GM21515 (cell line): ENCODE measurements around the gene ANO2.

Experiments used
- ATAC-seq: cut with Tn5 transposase; IDR thresholded peaks from one replicate; pipeline ENCODE4 v1.9.1; 2021; ENCODE audit not compliant: unreplicated experiment

Gene ANO2

DNA sequence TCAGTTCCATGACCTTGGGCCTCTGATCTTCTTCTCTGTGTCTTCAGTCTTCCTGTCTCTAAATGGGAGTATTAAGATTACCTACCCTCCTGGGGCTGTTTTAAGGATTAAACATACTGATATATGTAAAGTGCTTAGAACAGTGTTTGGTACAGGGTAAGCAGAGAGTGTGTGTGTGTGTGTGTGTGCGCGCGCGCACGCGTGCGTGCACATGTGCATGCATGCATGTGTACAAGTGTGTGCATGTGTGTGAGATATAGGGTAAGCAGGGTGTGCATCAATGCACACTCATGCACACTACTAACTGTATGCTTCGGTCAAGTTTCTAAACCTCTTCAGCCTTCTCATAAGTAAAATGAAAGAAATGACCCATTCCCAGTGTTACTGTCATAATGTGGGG is 316.6 kb downstream of the ANO2 start:
- ATAC-seq = no peak

DNA sequence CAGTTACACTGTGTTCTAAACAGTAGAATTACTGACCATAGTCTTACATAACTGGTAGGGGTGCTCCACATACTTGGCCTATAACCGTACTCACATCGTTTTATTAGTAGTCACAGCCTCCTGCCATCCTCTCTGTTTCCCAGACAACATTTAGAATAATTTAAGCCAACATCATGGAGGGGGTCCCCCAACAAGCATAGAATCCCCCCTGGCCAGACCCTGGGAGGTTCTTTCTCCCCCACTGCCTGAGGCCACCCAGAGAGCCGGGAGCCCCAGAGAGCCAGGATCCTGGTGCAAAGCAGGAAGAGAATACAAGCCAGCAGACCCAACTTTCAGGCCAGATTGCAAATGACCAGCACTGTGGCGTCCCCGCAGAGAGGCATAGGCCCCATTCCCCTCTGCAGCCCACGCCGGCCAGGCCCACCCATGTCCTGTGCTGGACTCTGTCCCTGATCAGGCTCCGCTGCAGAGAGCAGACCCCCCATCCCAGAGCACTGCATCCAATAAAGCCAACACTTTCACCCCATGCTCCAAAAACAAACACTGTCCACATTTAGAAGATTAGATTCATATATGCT is 317.9 kb downstream of the ANO2 start:
- ATAC-seq = no peak

GRCh38 chr12:5626151-5626550 is 318.9 kb downstream of the ANO2 start:
- no peak for ATAC-seq

DNA sequence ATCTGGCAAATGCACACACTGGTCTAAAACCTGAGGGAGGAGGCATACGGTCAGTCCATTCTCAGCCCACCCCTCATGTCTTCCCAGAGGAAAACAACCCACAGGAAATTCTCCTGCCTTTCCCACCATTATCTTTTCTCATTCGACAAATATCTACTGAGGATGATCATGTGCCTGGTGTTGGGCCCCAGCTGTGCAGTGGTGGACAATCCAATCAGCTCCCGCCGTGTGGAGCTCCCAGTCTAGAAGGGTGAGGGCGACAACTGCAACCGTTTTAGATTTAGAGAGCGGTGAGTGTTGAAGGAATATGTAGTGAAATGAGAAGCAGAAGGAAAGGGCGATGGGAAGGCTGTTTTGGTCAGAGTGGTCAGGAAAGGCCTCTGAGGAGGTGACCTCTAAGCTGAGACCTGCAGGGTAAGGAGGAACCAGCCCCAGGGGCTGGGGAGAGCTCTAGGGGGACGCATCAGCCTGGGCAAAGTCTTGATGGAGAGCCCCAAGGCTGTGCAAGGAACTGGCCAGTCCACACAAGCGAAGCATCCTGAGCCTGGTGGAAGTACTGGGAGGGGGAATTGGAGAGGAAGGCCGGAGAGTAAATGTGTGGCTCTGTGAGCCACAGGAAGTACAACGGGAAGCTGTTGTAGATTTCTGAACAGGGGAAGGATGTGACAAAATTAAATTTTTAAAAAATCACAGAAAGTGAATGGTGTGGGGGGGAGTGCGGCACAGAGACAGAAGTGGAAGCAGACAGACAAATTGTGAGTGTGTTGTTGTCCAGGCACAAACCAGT is 320.4 kb downstream of the ANO2 start:
- no peak for ATAC-seq

DNA sequence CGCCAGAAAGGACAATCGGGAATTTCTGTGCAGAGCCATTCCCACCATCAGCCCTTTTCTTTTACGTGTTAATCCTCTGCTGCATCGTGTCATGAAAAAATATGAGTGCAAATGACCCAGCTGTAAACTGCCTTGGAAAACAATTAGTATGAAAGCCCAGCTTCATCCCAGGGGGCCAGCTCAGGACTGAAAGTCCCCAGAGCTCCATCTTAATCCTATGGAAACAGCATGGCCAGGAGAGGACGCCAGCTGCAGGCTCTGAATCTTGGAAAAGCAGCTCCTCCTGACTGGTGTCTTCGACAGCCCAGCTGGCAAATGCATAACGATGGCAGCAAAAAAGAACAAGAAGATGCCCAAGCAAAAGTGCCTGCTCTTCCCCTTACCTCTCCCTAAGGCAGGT is 321.6 kb downstream of the ANO2 start:
- no peak for ATAC-seq

- ATAC-seq = no peak
Observed at GRCh38 chr12:5622280-5622679, 322.8 kb downstream of the ANO2 start.

GRCh38 chr12:5621329-5621728 is 323.7 kb downstream of the ANO2 start:
- ATAC-seq = no peak

DNA sequence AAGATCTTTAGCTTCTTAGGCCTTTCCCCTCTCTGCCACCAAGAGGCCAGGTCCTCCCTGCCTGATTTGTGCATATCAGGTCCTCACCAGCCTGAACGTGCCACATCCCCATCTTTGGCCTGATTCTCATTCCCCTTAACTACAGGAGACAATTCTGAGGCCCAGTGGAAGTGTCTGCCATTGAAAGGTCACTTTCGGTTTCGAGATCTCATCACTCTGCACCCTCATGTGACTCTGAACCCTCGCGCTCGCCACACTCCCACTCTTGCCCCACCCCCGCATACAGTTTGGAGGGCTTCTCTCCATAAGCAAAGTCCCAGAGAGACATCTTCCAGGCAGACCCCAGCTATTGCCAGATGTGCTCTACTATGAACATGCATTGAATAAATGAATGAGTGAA is 324.2 kb downstream of the ANO2 start:
- ATAC-seq = no peak

DNA sequence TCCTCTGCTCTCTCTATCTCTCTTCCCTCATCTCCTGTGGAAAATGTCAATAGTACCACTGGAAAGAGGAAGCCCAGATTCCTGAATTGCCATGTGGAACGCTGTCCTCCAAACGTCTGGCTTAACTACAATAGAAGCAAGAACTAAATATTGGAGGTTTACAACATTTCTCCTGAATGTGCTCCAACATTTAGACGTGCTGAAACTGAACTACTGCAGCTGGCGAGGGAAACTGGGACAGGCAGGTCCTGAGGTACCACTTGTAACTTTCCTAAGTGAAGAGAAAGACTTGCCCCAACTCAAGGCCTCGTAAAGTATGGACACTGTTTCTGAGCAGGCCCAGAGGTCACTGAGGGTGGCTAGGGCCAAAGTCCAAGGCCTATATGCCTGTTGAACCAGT is 325.4 kb downstream of the ANO2 start:
- no peak for ATAC-seq

DNA sequence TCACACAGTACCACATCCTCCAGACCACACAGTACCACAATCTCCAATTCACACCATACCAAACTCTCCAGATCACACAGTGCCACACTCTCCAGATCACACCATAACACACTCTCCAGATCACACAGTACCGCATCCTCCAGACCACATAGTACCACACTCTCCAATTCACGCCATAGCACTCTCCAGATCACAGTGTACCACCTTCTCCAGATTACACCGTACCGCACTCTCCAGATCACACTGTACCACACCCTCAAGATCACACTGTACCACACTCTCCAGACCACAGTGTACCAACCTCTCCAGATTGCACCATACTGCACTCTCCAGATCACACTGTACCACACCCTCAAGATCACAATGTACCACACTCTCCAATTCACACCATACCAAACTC is 328.2 kb downstream of the ANO2 start:
- ATAC-seq = no peak

DNA sequence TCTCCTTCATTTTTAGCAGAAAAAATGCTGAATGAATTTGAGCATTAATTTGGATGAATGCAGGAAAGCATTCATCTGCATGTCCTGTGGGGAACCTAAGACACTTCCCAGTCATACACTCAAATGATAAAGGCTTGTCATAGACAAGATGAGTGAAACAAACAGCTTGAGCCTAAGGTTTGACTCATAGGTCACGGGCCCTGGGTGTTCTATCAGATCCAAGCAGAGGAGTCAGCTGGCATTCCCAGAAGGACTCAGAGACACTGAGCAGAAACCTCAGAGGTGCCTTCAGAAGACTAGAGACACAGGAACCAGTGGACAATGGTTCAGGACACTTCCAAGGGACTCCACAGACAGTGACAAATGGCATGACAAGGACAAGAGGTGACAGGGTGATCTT is 329.3 kb downstream of the ANO2 start:
- ATAC-seq = no peak

- no peak for ATAC-seq
Observed at GRCh38 chr12:5614256-5614655, 330.8 kb downstream of the ANO2 start.

DNA sequence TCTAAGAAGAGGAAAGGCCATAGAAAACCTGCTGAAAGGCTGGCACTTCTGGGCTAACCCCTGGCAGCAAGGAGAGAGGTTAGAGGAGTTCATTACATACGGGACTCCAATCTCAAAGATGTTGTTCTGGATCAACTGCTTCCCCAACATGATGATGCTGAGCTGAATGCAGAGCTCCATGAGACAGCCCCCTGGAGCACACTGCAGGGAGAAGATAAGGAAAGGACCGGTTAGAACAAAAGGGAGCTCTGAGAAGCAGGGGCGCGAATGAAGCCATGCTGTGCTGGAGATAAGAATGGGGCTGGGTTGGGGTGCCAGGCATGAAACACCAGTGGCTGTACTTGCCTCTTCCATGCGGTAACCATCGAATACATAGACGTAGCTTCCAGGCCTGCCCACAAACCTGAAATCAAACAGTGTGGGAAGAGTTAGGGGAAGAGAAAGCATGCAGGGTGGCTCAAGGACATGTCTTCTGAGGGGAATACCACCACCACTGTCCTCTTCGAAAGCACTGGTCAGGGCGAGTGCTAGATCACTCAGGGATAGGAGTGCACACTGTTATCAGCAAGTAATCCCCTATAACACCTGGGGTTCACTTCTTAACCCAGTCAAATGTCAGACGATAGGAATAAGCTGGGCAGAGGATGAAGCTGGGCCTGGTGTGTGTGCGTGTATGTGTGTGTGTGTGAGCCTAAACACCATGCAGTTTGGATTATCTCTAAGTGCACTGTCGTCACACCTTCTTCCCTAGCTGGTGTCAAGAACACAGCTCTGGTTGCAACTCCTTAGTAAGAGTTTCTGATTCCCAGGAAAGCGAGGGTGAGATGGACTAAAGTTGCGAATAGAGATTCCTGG is 332.3 kb downstream of the ANO2 start:
- no peak for ATAC-seq

DNA sequence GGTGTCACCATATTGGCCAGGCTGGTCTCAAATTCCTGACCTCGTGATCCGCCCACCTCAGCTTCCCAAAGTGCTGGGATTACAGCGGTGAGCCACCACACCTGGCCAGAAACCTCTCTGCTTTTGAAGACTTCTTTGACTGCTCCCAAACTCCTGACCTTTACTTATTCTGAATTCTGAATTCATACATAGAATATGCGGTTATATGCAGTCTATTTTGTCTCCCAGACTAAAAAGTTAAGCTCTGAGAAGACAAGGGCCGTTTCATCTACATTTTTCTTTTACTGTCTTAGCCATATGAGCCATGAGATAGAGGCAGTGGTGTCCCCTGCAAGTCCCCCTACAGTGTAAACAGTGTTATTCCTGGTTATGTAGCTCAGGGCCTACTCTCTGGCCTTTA is 333.9 kb downstream of the ANO2 start:
- ATAC-seq = no peak

DNA sequence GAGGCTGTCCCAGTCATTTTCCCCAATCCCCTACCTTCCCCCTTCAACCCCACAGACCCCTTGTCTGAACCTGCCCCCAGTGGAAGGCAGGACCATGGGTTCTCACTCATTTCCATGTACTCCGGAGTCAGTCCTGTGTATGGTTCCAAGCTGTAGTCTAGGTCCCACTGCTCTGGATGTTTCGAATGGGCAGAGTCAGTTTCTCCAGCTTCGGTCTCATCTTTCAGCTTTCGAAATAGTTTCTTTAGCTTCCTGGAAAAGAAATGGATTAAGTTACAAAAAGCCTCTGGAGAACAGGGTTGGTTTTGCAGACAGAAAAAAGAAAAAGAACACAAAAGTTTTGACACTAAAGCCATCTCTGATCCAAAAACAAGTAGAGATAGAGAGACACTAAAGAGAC is 345.7 kb downstream of the ANO2 start:
- no peak for ATAC-seq

DNA sequence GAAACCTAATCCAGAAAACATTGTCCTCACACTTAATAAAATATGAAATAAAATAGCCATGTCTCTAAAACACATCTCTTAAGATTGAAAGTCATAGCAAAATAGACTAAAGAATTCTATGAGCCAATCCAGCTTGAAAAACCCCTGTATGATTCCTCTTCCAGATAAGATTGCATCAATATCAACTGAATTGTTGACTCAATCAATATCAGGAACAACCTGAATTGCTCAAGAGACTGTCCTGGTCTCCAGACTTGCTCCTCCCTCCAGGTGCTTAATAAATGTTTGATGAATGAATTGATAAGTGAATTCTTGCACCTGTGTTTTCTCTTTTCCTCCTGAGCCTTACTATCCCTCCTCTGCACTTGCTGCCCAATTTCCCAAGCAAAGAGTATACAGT is 351.1 kb downstream of the ANO2 start:
- ATAC-seq = no peak

- no peak for ATAC-seq
Observed at GRCh38 chr12:5593086-5593485, 352.0 kb downstream of the ANO2 start.

GRCh38 chr12:5592310-5592709 is 352.7 kb downstream of the ANO2 start:
- no peak for ATAC-seq

- ATAC-seq = no peak
Observed at GRCh38 chr12:5590316-5590715, 354.7 kb downstream of the ANO2 start.

GRCh38 chr12:5589054-5589453 is 356.0 kb downstream of the ANO2 start:
- ATAC-seq = no peak

- ATAC-seq = no peak
Observed at GRCh38 chr12:5588591-5588990, 356.5 kb downstream of the ANO2 start.

DNA sequence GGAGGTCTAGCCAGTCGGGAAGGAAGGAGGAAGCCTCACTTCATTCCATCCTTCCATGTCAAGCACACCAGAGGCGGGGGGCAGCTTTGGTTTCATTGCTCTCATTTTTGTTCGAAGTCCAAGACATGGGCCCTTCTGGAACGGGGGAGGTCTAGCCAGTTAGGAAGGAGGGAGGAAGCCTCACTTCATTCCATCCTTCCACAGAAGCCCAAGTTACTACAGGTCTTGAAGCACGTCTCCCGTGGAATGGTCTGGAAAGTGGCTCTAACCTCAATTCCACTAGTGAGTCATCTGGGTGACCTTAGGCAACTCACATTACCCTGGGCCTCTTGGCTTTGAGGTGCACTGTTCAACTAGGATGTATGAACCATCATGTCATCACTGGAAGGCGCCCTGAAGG is 356.9 kb downstream of the ANO2 start:
- ATAC-seq = no peak
